ENCODE measurements around the gene IPO9. TPM values are rescaled to one million over a fixed set of nuclear protein-coding genes. Genes with fewer than 3 reads are reported as not detected.

The IPO9 gene
- total RNA-seq, 1 experiment from 2014 or later: 25.9 TPM

DNA sequence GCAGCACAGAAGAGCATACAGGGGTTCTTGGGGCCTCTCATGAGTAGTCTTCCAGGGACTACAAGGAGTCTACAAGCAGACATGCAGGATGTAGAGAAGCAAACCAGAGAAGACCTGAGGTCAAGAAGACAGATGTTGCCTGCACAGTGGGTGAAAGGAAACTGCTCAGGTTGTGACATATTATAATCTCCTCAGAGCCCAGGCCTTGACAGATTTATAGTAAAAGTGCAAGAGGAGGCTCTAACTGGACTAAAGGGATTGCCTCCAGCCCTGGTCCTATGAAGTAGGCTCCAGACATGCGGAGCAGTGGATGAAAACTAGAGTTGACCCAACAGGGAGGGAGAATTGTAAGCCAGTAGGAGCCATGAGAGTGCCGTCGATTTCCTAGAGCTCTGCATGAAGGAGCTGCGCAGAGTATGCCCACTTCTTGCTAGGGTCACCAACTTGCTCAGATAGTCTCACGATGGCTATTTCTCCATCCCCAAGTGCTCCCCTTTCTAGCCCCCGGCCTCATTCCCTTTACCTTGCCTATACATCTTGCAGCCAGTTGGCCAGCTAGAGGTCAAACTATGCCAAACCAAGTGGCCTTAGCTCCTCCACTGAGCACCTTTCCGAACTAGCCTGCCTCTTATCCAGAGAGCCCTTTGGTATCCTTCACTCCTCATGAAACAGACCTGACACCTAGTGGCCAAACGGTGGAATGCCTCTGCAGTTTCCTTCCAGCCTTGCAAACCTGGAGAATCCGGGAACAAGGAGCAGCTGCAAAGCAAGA is 36.2 kb upstream of the IPO9 start:
- no peaks in the 10 kb centered on the region for H3K9me3 ChIP-seq (replicated peaks)
- H3K4me3 ChIP-seq: no peak overlapping the region
- H3K36me3 ChIP-seq: peaks cover 52% of the 10 kb centered on the region
- DNase-seq (ENCODE audit: low read depth in 1 of 2, low spot score in 2 of 2): peak; percentile 79 to 80
- no peaks in the 10 kb centered on the region for H3K27me3 ChIP-seq (replicated peaks)
- H3K4me1 ChIP-seq (replicated peaks): peaks cover 36% of the 10 kb centered on the region
- no peak overlapping the region for H3K27ac ChIP-seq

- no peak for DNase-seq (ENCODE audit: low read depth in 1 of 2, low spot score in 2 of 2)
- H3K4me1 ChIP-seq (replicated peaks): peaks cover 36% of the 10 kb centered on the region
- H3K27me3 ChIP-seq (replicated peaks): no peaks in the 10 kb centered on the region
- H3K9me3 ChIP-seq (replicated peaks): no peaks in the 10 kb centered on the region
- H3K27ac ChIP-seq: no peak overlapping the region
- no peak overlapping the region for H3K4me3 ChIP-seq
- H3K36me3 ChIP-seq: peaks cover 54% of the 10 kb centered on the region
Measured at GRCh38 chr1:201793306-201793925, 35.5 kb upstream of the IPO9 start.

GRCh38 chr1:201795066-201795465 is 33.9 kb upstream of the IPO9 start:
- peaks cover 39% of the 10 kb centered on the region for H3K36me3 ChIP-seq
- no peaks in the 10 kb centered on the region for H3K27me3 ChIP-seq (replicated peaks)
- H3K4me1 ChIP-seq (replicated peaks): peaks cover 29% of the 10 kb centered on the region
- no peaks in the 10 kb centered on the region for H3K9me3 ChIP-seq (replicated peaks)
- DNase-seq (ENCODE audit: low read depth in 1 of 2, low spot score in 2 of 2): peak in 1 of 2 experiments; percentile 17
- H3K27ac ChIP-seq: no peak overlapping the region
- no peak overlapping the region for H3K4me3 ChIP-seq

- Histone ChIP-seq H3K4me3 (no peak overlapping the region), H3K4me1 (replicated peaks) (no peaks in the 10 kb centered on the region), H3K27me3 (replicated peaks) (no peaks in the 10 kb centered on the region), H3K9me3 (replicated peaks) (no peaks in the 10 kb centered on the region), H3K27ac (no peak overlapping the region), H3K36me3 (peaks cover 30% of the 10 kb centered on the region)
- no peak for DNase-seq (ENCODE audit: low read depth in 1 of 2, low spot score in 2 of 2)
Measured at GRCh38 chr1:201800246-201800645, 28.7 kb upstream of the IPO9 start.

GRCh38 chr1:201806801-201807200 is 22.2 kb upstream of the IPO9 start:
- Histone ChIP-seq H3K9me3 (replicated peaks) (no peaks in the 10 kb centered on the region), H3K27me3 (replicated peaks) (no peaks in the 10 kb centered on the region), H3K4me3 (no peak overlapping the region), H3K4me1 (replicated peaks) (no peaks in the 10 kb centered on the region), H3K36me3 (peaks cover 78% of the 10 kb centered on the region), H3K27ac (no peak overlapping the region)
- DNase-seq (ENCODE audit: low read depth in 1 of 2, low spot score in 2 of 2): no peak

GRCh38 chr1:201807958-201808632 is 20.9 kb upstream of the IPO9 start:
- DNase-seq (ENCODE audit: low read depth in 1 of 2, low spot score in 2 of 2): no peak
- Histone ChIP-seq H3K9me3 (replicated peaks) (no peaks in the 10 kb centered on the region), H3K27me3 (replicated peaks) (no peaks in the 10 kb centered on the region), H3K4me1 (replicated peaks) (no peaks in the 10 kb centered on the region), H3K4me3 (no peak overlapping the region), H3K36me3 (peaks cover 91% of the 10 kb centered on the region), H3K27ac (no peak overlapping the region)

DNA sequence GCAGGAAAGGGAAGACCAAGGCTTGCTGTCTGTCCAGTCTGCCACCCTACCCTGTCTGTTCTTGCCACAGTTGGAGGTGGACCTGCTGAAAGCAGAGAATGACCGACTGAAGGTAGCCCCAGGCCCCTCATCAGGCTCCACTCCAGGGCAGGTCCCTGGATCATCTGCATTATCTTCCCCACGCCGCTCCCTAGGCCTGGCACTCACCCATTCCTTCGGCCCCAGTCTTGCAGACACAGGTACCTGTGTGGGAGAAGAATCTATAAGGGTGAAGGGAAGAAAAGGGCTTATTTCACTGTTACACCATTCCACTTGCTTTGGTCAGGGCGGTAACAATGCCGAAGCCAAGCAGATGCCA is 20.3 kb upstream of the IPO9 start:
- Histone ChIP-seq H3K9me3 (replicated peaks) (no peaks in the 10 kb centered on the region), H3K36me3 (peaks cover 89% of the 10 kb centered on the region), H3K27me3 (replicated peaks) (no peaks in the 10 kb centered on the region)

GRCh38 chr1:201809876-201810275 is 19.1 kb upstream of the IPO9 start:
- Histone ChIP-seq H3K4me3 (no peak overlapping the region), H3K27ac (no peak overlapping the region), H3K9me3 (replicated peaks) (no peaks in the 10 kb centered on the region), H3K36me3 (peaks cover 79% of the 10 kb centered on the region), H3K27me3 (replicated peaks) (no peaks in the 10 kb centered on the region), H3K4me1 (replicated peaks) (no peaks in the 10 kb centered on the region)
- no peak for DNase-seq (ENCODE audit: low read depth in 1 of 2, low spot score in 2 of 2)

More for the DNA sequence above, 20.3 kb upstream of the IPO9 start:
- no peaks in the 10 kb centered on the region for H3K4me1 ChIP-seq (replicated peaks)
- no peak for DNase-seq (ENCODE audit: low read depth in 1 of 2, low spot score in 2 of 2)
- H3K27ac ChIP-seq: no peak overlapping the region
- no peak overlapping the region for H3K4me3 ChIP-seq

DNA sequence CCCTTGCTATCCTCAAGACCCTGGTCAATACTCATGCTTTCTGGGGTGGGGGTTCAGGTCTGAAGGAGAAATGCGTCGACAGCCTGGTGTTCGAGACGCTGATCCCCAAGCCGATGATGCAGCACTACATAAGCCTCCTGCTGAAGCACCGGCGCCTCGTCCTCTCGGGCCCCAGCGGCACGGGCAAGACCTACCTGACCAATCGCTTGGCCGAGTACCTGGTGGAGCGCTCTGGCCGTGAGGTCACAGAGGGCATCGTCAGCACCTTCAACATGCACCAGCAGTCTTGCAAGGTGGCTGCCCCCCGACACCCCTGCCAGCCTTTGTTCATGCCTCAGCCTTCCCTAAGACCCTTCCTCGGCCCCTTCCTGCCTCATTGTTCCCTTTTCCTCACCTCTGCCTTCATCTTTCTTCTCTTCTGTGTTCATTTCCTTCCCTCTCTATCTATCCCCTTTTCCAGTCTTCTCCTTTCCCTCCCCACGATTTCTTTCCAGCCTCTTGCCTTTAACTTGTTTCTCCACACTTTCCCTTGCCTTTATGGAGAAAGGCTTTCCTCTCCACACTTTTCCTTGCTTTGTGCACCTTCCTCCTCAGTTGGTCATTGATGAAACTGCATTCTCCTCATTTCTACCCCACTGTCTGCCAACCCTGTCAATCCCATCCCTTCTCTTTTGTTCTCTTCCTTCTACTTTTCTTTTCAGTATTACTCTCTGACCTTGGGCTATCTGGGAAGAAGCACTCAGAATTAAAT is 18.3 kb upstream of the IPO9 start:
- Histone ChIP-seq H3K27me3 (replicated peaks) (no peaks in the 10 kb centered on the region), H3K36me3 (peaks cover 74% of the 10 kb centered on the region), H3K27ac (no peak overlapping the region)

DNA sequence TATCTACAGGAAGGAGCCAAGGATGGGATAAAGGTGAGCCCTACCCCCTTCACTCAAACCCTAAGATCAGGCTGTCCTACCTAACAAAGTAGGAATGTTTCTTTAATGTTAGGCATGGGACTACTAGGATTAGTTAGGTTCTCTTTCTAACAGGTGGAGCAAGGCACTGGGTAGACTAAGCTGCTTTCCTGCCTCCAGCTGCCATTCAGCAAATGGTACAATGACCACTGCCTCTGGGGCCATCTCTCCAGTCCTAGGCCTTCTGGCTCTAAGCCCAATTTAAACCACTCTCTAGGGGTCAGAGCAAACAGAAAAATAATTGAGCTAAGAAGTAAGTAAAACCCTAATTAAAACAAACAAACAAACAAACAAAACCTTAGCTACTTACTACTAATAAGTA is 15.7 kb upstream of the IPO9 start:
- peaks cover 67% of the 10 kb centered on the region for H3K36me3 ChIP-seq
- H3K27me3 ChIP-seq (replicated peaks): no peaks in the 10 kb centered on the region
- no peaks in the 10 kb centered on the region for H3K9me3 ChIP-seq (replicated peaks)
- DNase-seq (ENCODE audit: low read depth in 1 of 2, low spot score in 2 of 2): no peak
- no peaks in the 10 kb centered on the region for H3K4me1 ChIP-seq (replicated peaks)
- H3K4me3 ChIP-seq: no peak overlapping the region
- H3K27ac ChIP-seq: no peak overlapping the region

More for the DNA sequence above, 18.3 kb upstream of the IPO9 start:
- Histone ChIP-seq H3K9me3 (replicated peaks) (no peaks in the 10 kb centered on the region), H3K4me1 (replicated peaks) (no peaks in the 10 kb centered on the region), H3K4me3 (no peak overlapping the region)
- no peak for DNase-seq (ENCODE audit: low read depth in 1 of 2, low spot score in 2 of 2)

GRCh38 chr1:201816309-201816854 is 12.6 kb upstream of the IPO9 start:
- no peak overlapping the region for H3K4me3 ChIP-seq
- peaks cover 55% of the 10 kb centered on the region for H3K36me3 ChIP-seq
- no peaks in the 10 kb centered on the region for H3K27me3 ChIP-seq (replicated peaks)
- no peaks in the 10 kb centered on the region for H3K9me3 ChIP-seq (replicated peaks)
- DNase-seq (ENCODE audit: low read depth in 1 of 2, low spot score in 2 of 2): no peak
- H3K4me1 ChIP-seq (replicated peaks): no peaks in the 10 kb centered on the region
- no peak overlapping the region for H3K27ac ChIP-seq

- Histone ChIP-seq H3K4me3 (no peak overlapping the region), H3K36me3 (peaks cover 41% of the 10 kb centered on the region), H3K27me3 (replicated peaks) (no peaks in the 10 kb centered on the region), H3K27ac (no peak overlapping the region), H3K4me1 (replicated peaks) (no peaks in the 10 kb centered on the region), H3K9me3 (replicated peaks) (no peaks in the 10 kb centered on the region)
- no peak for DNase-seq (ENCODE audit: low read depth in 1 of 2, low spot score in 2 of 2)
Measured at GRCh38 chr1:201818971-201819750, 9.8 kb upstream of the IPO9 start.

DNA sequence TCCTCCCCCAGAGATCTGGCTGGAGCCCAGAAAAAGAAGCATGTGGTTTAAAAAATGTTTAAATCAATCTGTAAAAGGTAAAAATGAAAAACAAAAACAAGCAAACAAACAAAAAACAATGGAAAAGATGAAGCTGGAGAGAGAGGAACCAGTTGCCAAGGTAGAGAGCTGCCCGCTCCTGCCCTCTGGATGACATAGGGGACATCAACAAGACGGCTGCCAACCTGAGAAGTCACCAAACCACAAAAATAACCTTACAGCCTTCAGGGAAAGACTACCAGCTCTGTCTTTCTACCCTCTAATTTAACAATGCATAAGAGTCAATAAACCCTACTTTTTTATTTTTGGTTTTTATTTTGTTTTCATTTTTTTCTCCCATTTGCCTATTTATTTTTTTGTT is 8.5 kb upstream of the IPO9 start:
- H3K36me3 ChIP-seq: peaks cover 41% of the 10 kb centered on the region

More for the DNA sequence above, 8.5 kb upstream of the IPO9 start:
- Histone ChIP-seq H3K27ac (no peak overlapping the region), H3K4me1 (replicated peaks) (no peaks in the 10 kb centered on the region), H3K4me3 (no peak overlapping the region), H3K9me3 (replicated peaks) (no peaks in the 10 kb centered on the region), H3K27me3 (replicated peaks) (no peaks in the 10 kb centered on the region)
- no peak for DNase-seq (ENCODE audit: low read depth in 1 of 2, low spot score in 2 of 2)

Measured in SJSA1 (cell line).